Body of pancreas (tissue), 4 donors: ENCODE measurements around the gene TAF15. TPM values are rescaled to one million over a fixed set of nuclear protein-coding genes. Genes with fewer than 3 reads are reported as not detected.

ENCODE experiments used
- ATAC-seq: fragments of 150-250 bp; one replicate; pipeline ENCODE4 v1.9.1; 2016
- DNase-seq, 4 donors: peaks; one replicate each; pipeline ENCODE4 v3.0.0-alpha.2; 2019
- H3K27ac ChIP-seq, 4 donors: fragments of 200-600 bp; sonication (generic); 1 replicate in 3 of 4; 2 replicates in 1 of 4; pipeline versions ENCODE4 v1.5.1 to v1.6.1; 2016 to 2019; ENCODE audit warnings: mild to moderate bottlenecking in 1 of 4, mixed read lengths in 1 of 4, moderate library complexity in 1 of 4
- H3K27me3 ChIP-seq, 2 donors: fragments of 200-600 bp; sonication (generic); one replicate each; pipeline ENCODE4 v1.6.0; 2016; ENCODE audit warnings: mild to moderate bottlenecking in 1 of 2
- H3K36me3 ChIP-seq, 2 donors: fragments of 200-600 bp; sonication (generic); replicated peaks in 1 of 2; 2 replicates each; pipeline ENCODE4 v1.5.1; 2016; ENCODE audit warnings: low read depth in 2 of 2; ENCODE audit not compliant: insufficient read depth in 1 of 2
- H3K4me1 ChIP-seq: fragments of 200-600 bp; sonication (generic); one replicate; pipeline ENCODE4 v1.6.0; 2016
- H3K4me3 ChIP-seq, 2 donors: fragments of 200-600 bp; sonication (generic); 1 replicate in 1 of 2; 2 replicates in 1 of 2; pipeline ENCODE4 v1.5.1; 2016 to 2019
- H3K9me3 ChIP-seq, 3 donors: fragments of 200-600 bp; sonication (generic); 1 replicate in 2 of 3; 2 replicates in 1 of 3; pipeline ENCODE4 v1.5.1; 2016
- CTCF ChIP-seq, 7 experiments: fragments of 450-650 bp in 4 of 7; fragments of 200-600 bp in 3 of 7; sonication (generic) in 3 of 7; IDR thresholded peaks; one replicate each; pipeline ENCODE4 v1.5.1; 2016 to 2019; ENCODE audit warnings: antibody characterized with exemption in 7 of 7
- POLR2A ChIP-seq, 3 donors: fragments of 450-650 bp; IDR thresholded peaks; one replicate each; pipeline ENCODE4 v1.6.1; 2016; ENCODE audit warnings: antibody characterized with exemption in 3 of 3, mild to moderate bottlenecking in 2 of 3
- WGBS, 2 donors: methylation state at CpG; one replicate each; pipeline ENCODE4 v1.1.5; 2017; 5-methylcytosine and 5-hydroxymethylcytosine counted together
- intact Hi-C: fragments of 100-400 bp; cut with DNase I; formaldehyde crosslinking; loops from one replicate; pipeline ENCODE4 v1.15.1; 2023
- total RNA-seq, 2 donors: library from RNA; depleted of rRNA; stranded (reverse); fragments of >200 nt; gene quantifications; one replicate each; pipeline ENCODE4 v1.1.0, GENCODE V29; 2016

TAF15 gene
- total RNA-seq, 2 donors from 2014 or later = 47.7 to 51.1 TPM

- H3K36me3 ChIP-seq = no peaks in the 10 kb centered on the region
- intact Hi-C loops = no loop called here
- no peak for TF ChIP-seq CTCF (IDR thresholded peaks at IDR 0.05)
- TF ChIP-seq POLR2A (IDR thresholded peaks at IDR 0.05) = no peak
- no peaks in the 10 kb centered on the region for H3K9me3 ChIP-seq
- no peak for ATAC-seq
- DNase-seq = no peak
- H3K4me3 ChIP-seq = no peak overlapping the region
- no peaks in the 10 kb centered on the region for H3K27me3 ChIP-seq
- H3K27ac ChIP-seq = no peak overlapping the region
- peaks cover 22% of the 10 kb centered on the region for H3K4me1 ChIP-seq
- WGBS, 2 donors = 27 to 45% methylated on average over 3 to 8 of the region's 8 CpGs
Observed at GRCh38 chr17:35795871-35796265, 13.4 kb upstream of the TAF15 start.

GRCh38 chr17:35796942-35797341 is 12.3 kb upstream of the TAF15 start:
- H3K4me1 ChIP-seq = peaks cover 22% of the 10 kb centered on the region
- no peak for ATAC-seq
- H3K9me3 ChIP-seq = no peaks in the 10 kb centered on the region
- H3K27ac ChIP-seq = no peak overlapping the region
- no peaks in the 10 kb centered on the region for H3K36me3 ChIP-seq
- H3K27me3 ChIP-seq = no peaks in the 10 kb centered on the region
- TF ChIP-seq POLR2A (IDR thresholded peaks at IDR 0.05) = no peak
- no peak for TF ChIP-seq CTCF (IDR thresholded peaks at IDR 0.05)
- no peak for DNase-seq
- no peak overlapping the region for H3K4me3 ChIP-seq
- 44 to 64% methylated on average over 1 of the region's 1 CpG for WGBS, 2 donors
- intact Hi-C loops = no loop called here

GRCh38 chr17:35797370-35797769 is 11.9 kb upstream of the TAF15 start:
- no peaks in the 10 kb centered on the region for H3K36me3 ChIP-seq
- DNase-seq (no peak), ATAC-seq (no peak)
- WGBS, 2 donors = 56 to 60% methylated on average over 3 to 4 of the region's 4 CpGs
- H3K9me3 ChIP-seq = no peaks in the 10 kb centered on the region
- no peak overlapping the region for H3K27ac ChIP-seq
- no peaks in the 10 kb centered on the region for H3K27me3 ChIP-seq
- H3K4me1 ChIP-seq = peaks cover 22% of the 10 kb centered on the region
- intact Hi-C loops = no loop called here
- H3K4me3 ChIP-seq = no peak overlapping the region
- no peak for TF ChIP-seq POLR2A (IDR thresholded peaks at IDR 0.05)
- TF ChIP-seq CTCF (IDR thresholded peaks at IDR 0.05) = no peak

- intact Hi-C loops = no loop called here
- ATAC-seq = no peak
- Histone ChIP-seq H3K4me1 (peaks cover 22% of the 10 kb centered on the region), H3K9me3 (no peaks in the 10 kb centered on the region), H3K36me3 (no peaks in the 10 kb centered on the region), H3K4me3 (no peak overlapping the region), H3K27ac (no peak overlapping the region), H3K27me3 (no peaks in the 10 kb centered on the region)
- WGBS, 2 donors = 70 to 71% methylated on average over 5 of the region's 5 CpGs
- no peak for TF ChIP-seq POLR2A (IDR thresholded peaks at IDR 0.05)
- no peak for TF ChIP-seq CTCF (IDR thresholded peaks at IDR 0.05)
- DNase-seq = no peak
Observed at GRCh38 chr17:35797918-35798317, 11.4 kb upstream of the TAF15 start.

- intact Hi-C loops = no loop called here
- Histone ChIP-seq H3K9me3 (no peaks in the 10 kb centered on the region), H3K27ac (peak overlapping the region in 3 of 4 donors; percentile 19 to 43 (median 19)), H3K4me3 (no peak overlapping the region), H3K27me3 (no peaks in the 10 kb centered on the region), H3K36me3 (no peaks in the 10 kb centered on the region), H3K4me1 (peaks cover 17% of the 10 kb centered on the region)
- ATAC-seq (peak; percentile 56), DNase-seq (peak; percentile 61 to 85 (median 77))
- no peak for TF ChIP-seq CTCF (IDR thresholded peaks at IDR 0.05)
- TF ChIP-seq POLR2A (IDR thresholded peaks at IDR 0.05) = no peak
Observed at GRCh38 chr17:35799942-35800341, 9.3 kb upstream of the TAF15 start.
